Measurements from ENCODE around the gene OGFR.
A peak's percentile ranks its signal among the peaks of the same experiment; 100 is the strongest.

Gene OGFR

DNA sequence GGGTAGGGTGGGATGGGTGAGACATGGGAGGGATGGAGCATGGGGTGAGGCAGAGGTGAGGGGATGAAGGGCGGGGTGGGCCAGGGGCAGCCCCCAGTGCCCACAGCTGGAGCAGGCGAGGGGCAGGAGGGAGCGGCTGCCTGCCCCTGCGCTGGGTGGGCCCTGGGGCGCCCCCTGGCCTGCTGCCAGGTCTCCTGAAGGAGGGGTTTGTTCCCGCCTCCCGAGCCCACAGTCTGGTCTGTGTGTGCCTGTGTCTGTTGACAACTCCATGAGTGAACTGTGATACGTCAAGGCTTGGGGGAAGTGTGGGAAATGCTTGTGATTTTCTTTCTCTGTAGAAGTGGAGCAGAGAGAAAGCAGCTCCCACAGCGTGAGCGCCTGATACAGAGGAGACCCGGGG, 19.2 kb upstream of the OGFR start:
- DNase-seq, result no peak

DNA sequence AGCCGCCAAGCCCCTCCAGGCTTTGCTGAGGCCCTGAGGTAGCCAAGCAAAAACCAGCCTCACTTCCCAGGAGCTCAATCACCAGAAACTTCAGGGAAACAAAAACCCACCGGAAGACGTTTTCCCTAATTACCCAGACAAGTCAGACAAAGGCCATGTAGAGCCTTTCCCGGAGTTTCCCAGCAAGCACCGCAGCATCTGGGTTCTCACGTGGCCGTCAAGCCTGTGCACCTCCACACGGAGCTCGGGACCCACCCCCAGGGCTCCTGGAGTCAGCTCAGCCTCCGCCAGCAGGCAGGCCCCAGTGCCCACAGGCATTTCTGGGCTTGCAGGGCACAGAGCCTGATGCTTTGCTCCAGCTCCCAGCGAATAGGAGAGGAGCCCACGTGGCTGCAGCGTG, 18.5 kb upstream of the OGFR start:
- no peak for DNase-seq

DNA sequence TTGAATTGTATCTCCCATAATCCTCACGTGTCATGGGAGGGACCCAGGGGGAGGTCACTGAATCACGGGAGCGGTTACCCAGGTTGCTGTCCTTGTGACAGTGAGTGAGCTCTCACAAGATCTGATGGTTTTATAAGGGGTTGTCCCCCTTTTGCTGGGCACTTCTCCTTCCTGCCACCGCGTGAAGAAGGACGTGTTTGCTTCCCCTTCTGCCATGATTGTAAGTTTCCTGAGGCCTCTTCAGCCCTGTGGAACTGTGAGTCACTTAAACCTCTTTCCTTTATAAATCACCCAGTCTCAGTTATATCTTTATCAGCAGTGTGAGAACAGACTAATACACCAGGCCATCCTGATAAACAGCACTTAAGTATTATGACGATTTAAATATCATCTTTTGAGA, 17.3 kb upstream of the OGFR start:
- no peak for DNase-seq

DNA sequence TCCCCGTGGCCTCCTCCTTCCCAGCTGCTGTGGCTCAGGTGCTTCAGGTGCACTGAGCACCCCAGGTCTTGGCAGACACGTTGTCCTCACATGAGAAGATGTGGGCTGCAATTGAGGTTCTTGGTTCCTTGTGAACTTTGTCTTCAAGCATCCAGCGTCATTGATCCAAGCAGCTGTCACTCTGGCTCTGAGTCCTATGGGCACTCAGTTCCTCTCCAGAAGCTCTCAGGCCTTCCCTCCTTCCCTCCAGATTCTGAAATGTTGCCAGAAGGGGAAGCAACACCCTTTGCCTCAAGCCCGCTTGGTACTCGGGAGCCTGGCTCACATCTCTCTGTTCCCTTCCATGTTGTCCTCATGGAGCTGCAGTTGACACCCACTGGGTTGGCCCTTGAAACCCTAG, 16.8 kb upstream of the OGFR start:
- no peak for DNase-seq

DNA sequence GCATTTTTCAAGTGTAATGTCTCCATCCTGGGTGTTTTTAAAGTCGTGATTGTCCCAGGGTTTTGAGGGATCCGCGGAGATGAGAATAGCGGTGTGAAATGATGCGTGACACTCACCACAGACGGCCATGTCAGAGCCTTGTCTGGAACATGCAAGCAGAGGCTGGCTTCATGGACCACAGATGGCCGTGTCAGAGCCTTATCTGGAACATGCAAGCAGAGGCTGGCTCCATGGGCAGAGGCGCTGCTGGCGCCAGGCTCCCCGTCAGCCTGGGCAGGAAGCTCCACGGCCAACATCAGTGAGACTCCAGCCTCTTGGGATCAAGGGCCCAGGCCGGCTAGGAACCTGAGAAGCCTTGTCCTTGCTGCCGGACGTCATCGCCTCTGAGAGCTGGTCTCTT, 16.0 kb upstream of the OGFR start:
- DNase-seq, result no peak

DNA sequence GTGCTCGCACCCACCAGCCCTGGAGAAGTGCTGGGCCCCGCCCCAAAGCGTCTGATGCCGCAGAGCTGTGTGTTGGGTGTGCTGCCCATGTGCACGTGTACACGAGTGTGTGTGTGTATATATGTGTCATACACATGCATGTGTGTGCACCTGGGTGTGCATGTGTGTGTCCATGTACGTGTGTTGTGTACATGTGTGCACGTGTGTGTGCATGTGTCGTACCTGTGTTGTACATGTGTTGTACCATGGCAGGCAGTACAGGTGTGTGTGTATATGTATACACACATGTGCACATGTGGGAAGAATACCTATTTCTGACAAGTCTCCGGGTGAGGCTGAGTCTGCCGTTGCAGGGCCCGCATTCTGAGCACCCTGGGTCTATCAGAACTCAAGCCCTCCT, 14.6 kb upstream of the OGFR start:
- no peak for DNase-seq

DNA sequence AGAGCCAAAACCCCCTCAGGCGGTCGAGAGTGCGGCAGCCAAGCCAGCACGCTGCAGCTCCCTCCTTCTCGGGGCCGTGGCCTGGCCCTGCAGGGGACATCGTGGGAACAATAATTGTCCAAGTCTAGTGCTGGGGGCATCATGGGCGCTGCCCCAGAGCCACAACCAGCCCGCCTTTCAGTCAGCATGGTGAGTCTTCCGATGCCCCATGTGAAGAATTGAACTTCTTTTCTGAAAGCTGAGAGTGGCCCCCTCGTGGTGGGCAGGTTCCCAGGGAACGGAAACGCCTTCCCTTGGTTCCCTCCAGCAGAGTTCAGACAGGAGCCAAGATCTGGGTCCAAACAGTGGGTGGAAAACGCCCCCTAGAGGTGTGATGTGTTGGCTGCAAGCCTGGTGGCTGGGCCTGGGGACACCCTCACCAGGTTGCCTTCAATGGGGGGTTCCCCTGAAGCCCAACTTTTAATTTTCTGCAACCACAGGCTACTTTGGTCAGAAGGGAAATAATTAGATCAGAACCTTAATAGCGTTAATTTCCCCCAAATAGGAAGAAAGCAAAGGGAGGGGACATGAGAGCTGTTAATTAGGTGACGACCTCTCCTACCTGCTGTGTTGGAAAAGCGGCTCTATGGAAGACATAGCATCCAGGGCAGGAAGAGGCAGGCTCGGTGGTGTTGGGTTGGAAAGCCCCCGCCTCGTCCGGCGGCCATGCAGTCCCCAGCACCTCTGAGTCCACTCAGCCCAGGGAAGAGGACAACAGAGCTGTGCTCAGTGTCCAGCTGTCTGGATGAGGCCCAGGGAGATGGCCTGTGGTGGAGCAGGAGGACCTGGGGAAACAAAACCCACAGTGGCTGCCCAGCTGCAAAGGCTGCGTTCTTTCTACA, 13.1 kb upstream of the OGFR start:
- peak; percentile 90 for DNase-seq

DNA sequence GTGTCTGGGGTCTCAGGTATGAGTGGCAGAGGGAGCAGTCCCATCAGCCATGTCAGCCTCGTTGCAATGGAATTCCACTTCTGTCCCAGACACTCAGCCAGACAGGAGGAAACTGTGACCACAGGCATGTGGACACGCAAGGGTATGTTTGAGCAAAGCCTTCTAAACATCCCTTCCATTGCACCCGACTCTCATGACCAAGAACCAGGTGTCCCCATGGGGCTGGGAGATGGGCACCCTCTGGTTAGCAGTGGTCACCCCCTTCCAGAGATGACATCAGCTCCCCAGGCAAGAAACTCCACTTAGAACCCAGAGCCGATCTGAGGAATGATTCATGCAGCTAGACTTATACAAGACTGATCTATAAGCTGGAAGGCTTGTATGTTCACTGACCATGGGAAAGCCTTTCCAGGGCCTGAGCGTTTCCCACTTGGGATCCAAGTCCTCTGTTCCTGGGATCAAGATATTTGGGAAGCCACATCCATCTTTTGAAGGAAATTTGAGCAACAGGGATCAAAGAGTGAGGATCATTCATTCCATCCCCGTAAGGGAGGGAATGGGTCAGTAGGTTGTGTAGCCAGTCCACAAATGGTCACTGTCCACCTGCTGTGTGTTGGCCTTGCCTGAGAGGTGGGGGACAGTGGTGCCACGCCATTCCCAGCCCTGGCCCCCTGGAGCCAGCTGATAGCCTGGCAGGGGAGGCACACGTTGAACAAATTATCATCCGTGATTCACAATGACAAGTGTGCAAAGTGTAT, 12.3 kb upstream of the OGFR start:
- no peak for DNase-seq

DNA sequence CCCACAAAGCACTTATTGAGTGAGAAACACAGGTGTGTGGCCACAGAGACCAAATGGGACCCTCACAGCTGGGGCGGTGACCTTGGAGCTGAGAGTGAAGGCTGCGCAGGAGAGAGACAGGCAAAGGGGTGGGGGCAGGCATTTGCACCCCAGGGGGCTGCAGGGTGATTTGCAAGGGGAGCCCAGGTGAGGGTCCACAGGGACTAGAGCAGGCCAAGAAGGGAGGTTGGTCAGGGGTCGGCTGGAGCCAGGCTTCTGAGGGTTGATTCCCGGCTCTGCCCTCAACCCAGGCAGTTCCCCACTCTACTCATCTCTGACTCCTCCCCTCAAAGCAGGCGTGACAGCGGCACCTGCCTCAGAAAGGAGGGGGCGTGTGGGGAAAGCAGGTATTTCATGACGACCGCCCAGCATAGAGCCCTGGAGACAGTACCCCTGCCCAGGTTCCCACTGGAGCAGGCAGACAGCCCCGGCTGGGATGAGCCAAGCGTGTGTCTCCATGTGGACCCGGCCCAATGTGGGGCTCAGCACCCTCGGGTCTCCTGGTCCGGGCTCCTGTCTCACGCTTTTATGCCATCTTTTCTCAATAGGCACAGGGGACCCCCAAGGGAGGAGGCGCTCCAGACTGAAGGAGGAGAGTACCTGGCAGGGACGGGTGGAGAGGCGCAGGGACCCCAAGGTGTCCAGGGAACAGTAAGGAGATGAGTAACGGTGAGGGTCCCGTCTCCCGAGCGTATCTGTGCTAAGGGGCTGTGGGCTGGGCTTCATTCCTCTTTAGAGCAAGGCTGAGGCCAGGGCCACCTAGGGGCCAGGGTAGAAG, 11.5 kb upstream of the OGFR start:
- DNase-seq, result no peak

DNA sequence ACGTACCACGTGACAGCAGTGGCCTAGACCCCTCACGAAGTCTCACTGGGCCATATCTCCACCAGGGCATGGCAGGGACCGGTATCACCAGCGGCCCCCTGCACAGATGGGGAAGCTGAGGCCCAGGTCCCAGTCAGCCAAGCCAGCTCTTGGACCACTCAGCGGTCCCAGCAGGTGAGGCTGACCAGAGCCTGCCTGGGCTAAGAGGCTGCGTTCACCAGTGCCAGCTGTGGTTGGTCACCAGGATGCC, 11.0 kb upstream of the OGFR start:
- no peak for DNase-seq

DNA sequence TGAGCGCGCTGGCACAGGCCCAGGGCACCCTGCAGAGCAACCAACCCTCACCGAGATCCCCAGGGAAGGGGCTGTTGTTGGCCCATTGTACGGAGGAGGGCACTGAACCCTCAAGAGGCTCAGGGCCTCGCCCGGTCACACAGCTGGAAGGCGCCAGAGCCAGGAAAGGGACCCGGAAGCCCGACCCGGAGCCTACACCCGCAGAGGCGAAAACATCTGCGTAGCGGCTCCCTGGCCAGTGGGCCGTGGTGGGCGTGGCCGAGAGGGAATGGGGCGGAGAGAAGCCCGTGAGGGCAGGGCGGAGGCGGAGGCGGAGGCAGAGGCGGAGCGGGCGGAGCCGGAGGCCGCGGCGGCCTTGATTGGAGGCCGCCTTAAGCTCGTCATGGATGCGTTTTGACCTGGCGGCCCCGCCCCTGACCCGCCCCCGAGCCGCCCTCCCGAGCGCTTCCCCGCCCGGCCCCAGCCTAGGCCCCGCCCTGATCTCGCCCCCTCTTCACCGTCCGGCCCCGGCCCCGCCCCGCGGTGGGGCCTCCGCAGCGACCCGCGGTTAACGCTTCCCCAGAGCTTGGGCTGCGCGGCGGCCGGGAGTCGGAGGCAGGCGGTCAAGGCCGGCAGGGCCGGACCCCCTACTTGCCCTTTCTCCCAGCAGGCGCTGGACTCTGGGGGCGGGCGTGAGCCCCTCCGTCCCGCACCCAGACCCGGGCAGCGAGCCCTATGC, 10.5 kb upstream of the OGFR start:
- DNase-seq, result peak; percentile 93

DNA sequence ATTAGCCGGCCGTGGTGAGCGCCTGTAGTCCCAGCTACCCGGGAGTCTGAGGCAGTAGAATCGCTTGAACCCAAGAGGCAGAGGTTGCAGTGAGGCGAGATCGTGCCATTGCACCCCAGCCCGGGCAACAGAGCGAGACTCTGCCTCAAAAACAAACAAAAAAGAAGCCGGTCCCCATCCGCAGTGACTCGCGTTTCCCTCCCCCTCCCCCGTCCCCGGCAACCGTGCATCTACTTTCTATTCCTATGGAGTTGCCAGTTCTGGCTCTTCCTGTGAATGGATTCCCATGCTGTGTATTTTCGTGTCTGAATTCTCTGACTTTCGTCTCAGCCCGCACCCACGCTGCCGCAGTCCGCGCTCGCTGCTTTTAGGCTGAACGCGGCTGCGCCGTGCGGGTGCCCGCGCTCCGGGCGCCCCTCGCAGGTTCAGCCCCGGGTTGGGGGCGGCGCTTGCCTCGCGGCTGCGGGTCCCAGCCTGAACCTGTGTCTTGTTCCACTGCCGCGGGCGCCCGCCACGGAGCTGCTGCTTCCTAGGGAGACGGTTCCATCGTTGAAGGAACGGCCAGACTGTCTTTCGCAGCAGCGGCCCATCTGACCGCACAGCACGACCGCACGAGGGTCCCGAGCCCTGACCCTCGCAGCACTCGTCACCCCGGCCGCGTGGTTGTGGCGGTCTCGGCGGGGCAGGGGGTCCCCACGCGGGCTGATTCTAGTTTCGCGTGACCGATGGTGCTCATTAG, 9.4 kb upstream of the OGFR start:
- peak; percentile 59 for DNase-seq

DNA sequence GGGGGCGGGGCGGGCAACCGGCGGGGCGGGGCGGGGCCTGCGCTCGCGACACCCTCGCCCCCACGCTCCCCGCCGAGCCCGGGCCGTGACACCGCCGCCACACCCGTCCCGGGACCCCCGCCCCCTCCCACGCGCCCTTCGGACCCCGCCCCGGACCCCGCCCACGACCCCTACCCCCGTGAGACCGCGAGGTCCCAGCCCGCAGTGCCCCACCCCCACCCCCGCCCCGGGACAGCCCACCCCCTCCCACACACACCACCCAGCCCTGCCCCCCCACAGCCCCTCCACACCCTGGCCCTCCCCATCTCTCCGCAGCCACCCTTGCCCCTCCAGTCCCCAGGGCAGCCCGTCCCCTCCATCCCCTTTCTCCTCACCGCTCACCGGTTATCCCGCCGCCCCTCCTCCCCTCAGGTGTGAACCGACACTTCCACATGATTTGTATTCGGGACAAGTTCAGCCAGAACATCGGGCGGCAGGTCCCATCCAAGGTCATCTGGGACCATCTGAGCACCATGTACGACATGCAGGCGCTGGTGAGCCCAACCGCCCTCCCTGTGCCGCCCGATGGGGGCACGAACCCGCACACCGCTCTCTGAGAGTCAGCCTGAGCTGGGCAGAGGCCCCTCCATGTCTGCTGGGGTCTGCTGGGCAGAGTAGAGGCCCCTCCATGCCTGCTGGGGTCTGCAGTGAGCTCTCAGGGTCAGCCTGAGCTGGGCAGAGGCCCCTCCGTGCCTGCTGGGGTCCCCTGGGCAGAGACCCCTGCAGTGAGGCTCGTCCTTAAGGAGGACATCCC, 7.7 kb upstream of the OGFR start:
- DNase-seq, result no peak

DNA sequence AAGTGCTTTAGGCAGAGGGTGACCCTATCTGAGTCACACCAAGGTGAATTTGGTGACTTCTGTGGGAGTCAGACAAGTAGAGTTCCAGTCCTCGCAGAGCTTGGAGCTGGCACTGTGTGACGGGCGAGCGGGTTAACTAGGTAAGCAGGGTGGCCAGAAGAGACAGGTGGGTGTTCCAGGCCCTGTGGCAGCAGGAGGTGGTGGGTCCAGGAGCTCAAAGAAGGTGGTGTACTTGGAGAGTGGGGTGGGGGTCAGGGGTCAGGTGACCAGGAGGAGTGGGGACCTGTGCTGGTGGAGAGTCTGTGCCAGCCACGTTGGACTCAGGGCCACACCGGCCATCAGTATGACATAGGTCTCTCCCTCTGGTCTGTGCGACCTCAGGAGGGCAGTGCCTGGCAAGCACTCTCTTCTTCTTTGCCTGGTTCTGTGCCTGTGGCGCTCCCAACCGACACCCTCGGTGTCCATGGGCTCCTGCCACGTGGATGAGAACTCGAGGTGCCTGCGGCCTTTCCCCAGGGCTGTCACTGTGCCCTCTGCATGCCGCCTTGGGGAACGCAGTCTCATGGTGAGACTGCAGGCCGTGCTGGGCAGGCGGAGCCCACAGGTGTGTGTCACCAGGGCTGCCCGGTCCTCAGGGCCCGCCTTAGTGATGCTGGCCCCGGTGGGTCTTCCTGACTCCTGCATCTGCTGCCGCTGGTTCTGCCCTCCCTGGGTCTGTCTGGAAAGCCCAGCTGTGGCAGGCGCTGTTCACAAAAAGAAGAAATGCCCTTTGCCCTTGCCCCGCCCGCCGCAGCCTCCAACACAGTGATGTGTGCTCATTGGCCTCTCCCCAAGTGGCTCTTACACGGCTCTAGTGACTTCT, 6.7 kb upstream of the OGFR start:
- no peak for DNase-seq

DNA sequence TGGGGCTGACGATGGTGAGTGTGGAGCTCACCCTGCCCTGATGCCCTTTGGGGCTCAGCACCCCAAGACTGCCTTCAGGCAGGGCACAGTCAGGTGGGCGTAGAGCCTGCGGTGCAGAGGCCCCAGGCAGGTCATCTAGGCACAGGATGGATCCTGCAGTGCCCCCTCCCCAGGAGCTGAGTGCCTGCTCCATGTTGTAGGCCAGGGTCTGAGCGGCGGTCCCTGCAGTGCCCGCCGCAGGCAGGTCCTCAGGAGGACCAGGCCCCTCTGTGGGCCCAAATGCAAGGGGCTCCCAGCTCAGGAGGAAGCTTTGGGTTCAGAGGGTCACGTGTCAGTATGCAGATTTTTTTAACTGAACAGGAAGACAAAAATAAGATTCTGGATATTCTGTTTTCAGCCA, 5.6 kb upstream of the OGFR start:
- DNase-seq, result no peak

DNA sequence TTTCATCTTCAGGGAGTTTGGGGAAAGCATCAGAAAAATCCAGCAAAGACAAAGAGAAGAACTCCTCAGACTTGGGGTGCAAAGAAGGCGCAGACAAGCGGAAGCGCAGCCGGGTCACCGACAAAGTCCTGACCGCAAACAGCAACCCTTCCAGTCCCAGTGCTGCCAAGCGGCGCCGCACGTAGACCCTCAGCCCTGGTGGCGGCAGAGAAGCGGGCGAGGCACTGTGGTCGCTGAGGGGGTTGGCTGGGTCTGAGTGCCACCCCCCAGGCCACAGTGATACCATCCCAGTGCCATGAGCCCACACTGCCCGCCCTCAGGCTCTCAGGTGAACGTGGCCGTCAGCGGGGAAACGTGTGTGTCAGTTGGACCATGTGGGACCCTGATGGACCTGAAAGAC, 5.2 kb upstream of the OGFR start:
- no peak for DNase-seq

DNA sequence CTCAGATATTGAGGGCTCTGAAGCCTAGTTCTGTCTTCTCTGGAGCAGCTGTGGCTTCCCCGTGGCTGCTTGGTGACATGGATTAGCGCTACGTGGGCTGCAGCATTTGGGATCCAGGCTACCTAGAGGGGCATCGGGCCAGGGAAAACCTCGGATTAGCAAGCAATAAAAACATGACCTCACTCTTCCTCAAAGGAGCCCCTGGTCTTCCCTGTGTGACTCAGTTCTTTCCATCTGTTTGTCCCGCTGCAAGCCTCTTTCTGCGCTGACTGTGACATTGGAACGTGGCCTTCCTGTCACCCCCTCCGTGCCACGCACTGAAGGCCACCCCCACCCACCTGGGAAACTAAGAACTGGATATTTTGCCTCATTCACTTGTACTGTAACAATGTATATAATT, 4.8 kb upstream of the OGFR start:
- DNase-seq, result no peak

DNA sequence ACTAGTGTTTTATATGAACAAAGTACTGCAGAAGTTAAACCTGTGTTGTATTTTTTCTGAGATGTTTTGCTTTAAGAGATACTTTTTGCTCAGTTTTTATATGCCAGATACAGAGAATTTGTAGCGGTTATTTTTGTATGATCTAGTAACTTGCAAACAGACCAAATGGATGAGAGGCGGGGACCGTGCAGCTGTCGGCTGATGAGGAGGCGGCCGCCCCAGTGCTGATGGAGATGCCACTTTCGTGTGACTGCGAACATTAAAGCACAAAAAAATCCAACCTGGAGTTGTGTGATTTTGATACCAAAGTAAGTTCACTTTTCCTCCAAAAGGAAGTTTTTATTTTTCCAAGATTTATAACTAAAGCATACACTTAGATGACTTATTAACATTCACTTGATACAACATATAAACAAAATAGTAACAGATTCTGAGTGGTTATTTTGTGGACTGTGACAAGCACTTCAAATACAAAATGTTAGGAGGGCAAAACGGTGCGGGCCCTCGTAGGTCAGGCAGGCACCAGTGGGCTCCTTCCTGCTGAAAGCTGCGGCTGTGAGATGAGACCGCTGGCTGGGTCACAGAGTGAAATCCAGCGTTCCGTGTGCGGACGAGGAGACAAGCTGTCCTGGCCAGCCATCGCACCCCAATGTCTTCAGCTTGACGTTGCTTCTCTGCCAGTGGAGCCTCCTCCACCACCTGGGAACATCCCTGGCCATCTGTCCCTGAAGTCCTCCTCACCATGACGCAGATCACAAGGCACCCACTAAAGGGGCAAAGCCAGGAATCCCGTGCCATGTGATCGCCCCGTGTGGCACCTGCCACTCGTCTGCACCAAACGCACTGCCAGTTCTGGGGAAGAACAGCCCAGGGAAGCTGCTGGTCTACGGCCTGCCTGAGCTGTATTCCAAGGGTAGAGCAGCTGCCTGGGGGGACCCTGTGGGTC, 4.0 kb upstream of the OGFR start:
- DNase-seq, result no peak

DNA sequence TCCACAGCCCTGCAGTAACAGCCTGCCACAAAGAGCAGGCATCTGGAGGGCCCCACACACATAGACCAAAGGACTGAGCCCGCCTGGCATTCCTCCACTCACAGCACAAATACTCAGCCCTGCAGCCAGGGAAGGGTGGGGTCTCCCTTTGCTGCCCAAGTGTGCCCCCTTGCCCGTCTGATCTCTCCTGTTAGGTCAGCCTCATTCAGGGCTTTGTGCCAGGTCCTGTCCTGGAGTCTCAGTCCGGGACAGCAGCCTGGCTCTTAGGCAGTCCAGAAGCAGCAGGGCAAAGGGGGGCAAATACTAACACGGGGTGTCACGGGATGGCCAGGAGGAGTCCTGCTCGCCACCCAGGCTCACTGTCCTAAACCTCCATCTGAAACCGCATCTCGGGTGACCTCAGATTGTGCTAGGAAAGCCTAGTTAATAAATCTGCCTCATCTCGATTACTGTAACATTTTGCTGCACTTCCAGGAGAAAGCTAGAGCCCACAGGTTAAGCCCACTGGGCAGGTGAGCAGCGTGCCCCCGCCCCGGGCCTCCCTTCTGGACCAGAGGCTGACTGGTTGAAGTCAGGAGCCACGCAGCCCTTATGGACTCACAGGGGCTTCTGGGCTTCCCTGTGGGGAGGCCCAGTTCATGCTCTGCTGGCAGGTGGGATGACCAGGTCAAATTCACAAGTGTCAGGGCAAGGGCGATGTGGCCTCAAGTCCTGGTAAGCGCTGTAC, 3.2 kb upstream of the OGFR start:
- DNase-seq, result no peak

Data from NCI-H1092 treated with DMSO at 0.1 percent for 48 hours (cell line).